Adipose tissue (tissue), 3 donors: Measurements from ENCODE around the gene VPS35L. TPM values are rescaled to one million over a fixed set of nuclear protein-coding genes. Genes with fewer than 3 reads are reported as not detected.
"Not testable (repeated sequence)": the region's sequence is repeated elsewhere in the genome, so short reads cannot be mapped to it uniquely, and the experiment has no call there.

Experiments used
- H3K27ac ChIP-seq: one replicate; pipeline ENCODE4 v1.5.1; 2013; ENCODE audit warnings: low read depth, low read length
- WGBS, 3 donors: extraction: QIAGEN DNeasy Blood & Tissue Kit; methylation state at CpG; one replicate each; pipeline ENCODE4 v1.1.7; 2013; 5-methylcytosine and 5-hydroxymethylcytosine counted together
- polyA plus RNA-seq, 3 donors: library from polyadenylated mRNA; stranded (reverse); fragments of 200-250 nt; gene quantifications; one replicate each; pipeline ENCODE4 v1.2.3, GENCODE V29; 2013
- donor health status: healthy with polysubstance abuse.
- donor health status: Bipolar disorder and iron deficiency.
- donor health status: healthy.

Gene VPS35L
- polyA plus RNA-seq, 3 donors = 11.9 to 44.6 (median 25.2) TPM

DNA sequence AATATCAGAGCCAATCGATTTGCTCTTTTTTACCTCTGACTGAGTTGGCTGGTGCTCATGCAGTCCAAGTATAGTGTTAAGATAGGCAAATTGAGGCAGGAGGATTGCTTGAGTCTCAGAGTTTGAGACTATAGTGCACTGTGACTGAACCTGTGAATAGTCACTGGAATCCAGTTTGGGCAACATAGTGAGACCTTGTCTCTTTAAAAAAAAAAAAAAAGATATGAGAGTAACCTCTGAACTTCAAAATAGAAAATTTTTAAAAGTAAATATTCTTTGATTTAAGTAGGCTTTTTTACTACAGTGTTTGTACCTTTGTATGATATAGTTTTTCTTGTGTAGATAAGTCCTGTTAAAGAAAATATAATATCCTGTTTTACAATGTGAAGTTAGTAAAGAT is 28.3 kb upstream of the VPS35L start:
- WGBS, 3 donors = 84 to 94% (median 85%) methylated on average over 1 of the region's 1 CpG
- H3K27ac ChIP-seq = no peak overlapping the region

DNA sequence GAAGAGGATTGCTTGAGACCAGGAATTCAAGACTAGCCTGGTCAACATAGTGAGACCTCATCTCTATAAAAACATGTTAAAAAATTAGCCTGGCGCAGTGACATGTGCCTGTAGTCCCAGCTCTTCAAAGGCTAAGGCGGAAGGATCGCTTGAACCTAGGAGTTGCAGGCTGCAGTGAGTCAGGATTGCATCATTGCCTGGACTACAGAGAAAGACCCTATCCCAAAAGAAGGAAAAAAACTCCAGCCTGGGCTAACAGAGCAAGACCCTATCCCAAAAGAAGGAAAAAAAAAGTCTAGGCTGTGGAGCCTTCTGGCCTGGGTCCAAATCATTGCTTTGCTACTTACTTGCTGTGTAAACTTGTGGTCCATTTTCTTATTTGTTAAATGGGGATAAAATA is 26.8 kb upstream of the VPS35L start:
- H3K27ac ChIP-seq = no peak overlapping the region
- 96 to 100% (median 97%) methylated on average over 3 of the region's 3 CpGs for WGBS, 3 donors

DNA sequence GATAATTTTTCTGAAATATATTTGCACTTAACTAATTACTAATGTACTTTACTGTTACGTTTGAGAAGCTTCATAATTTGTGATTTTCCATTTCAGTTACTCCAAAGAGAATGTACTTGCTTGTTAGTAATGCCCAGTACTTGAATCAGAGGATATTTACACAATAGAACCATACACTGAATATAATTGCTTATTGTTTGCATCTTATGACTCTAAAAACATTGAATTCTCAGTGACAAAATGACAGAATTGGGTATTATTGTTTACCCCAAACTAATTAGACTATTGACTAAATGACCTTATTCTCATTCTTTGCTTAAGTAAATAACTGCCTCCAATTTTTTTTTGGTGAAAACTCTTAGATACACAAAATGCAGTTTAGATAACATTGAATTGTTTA is 22.9 kb upstream of the VPS35L start:
- no peak overlapping the region for H3K27ac ChIP-seq
- 45 to 86% (median 85%) methylated on average over 1 of the region's 1 CpG for WGBS, 3 donors

DNA sequence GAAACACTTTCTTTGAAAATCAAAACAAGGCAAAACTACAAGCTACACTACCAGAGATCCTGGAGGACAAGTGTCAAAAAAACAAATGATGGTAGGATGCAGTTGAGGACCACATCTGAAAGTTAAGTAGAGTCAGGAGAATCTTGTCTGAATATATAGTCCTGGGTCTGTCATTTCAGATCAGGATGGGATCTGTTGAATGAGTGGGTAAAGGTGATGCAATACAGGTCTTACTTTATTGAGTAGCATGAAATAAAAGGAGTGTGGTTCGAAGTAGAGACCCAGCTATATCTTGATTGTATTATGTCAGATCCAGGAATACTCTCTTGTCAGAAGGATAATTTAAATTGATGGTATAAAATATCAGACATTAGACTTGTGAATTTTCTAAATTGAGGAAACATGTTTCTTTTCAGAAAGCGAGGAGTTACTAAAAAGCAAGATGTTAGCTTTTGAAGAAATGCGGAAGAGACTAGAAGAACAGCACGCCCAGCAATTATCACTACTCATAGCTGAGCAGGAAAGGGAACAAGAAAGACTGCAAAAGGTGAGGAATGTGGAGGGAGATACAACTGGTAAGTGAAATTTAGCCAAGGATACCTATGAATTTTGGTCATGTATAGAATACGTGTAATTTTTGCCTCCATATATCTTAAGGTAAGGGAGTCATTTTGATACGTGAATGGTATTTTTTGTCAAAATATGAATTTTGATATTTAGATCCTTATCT is 15.1 kb upstream of the VPS35L start:
- H3K27ac ChIP-seq = no peak overlapping the region
- WGBS, 3 donors = 94 to 97% (median 96%) methylated on average over 6 of the region's 6 CpGs

DNA sequence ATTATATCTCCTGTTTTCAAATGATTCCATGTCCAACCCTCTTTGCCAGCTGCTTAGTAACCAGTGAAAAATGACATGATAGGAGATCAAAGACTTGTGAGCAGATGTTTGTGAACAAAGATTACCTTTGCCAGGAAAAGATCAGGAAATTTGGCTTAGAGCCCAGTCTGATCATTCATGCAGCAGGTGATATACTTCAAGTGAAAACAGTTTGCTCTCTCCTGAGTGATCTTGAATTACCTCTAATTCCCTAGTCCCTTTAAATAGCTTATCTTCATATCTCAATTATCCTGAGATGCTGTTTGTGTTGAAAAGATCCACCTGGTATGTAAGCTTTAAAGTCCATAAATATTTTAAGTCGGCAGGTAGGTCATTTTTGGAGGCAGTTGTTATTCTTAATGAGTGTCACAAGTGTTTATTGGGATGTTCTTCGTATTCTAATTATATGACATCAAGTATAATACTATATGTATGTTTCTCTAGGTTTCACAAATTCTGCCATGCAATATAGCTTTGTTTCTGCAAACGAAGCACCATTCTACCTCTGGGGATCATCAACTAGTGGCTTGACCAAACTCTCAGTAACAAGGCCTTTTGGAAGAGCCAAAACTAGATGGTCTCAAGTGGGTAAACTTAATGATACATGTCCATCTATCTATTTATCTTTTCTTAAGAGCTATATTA is 13.2 kb upstream of the VPS35L start:
- 67 to 83% (median 79%) methylated on average over 3 of the region's 3 CpGs for WGBS, 3 donors
- H3K27ac ChIP-seq = no peak overlapping the region

DNA sequence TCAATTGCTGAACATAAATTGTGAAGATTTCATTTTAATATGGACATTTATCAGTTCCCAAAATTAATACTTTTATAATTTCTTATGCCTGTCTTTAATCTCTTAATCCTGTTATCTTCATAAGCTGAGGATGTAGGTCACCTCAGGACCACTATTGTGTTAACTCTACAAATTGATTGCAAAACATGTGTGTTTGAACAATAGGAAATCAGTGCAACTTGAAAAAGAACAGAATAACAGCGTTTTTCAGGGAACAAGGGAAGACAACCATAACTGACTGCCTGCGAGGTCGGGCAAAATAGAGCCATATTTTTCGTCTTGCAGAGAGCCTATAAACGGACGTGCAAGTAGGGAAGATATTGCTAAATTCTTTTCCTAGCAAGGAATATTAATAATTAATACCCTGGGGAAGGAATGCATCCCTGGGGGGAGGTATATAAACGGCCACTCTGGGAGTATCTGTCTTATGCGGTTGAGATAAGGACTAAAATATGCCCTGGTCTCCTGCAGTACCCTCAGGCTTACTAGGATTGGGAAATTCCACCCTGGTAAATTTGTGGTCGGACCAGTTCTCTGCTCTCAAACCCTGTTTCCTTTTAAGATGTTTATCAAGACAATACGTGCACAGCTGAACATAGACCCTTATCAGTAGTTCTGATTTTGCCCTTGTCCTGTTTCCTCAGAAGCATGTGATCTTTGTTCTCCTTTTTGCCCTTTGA is 12.1 kb upstream of the VPS35L start:
- WGBS, 3 donors = 75 to 83% (median 81%) methylated on average over 10 of the region's 10 CpGs
- not testable (repeated sequence) for H3K27ac ChIP-seq

DNA sequence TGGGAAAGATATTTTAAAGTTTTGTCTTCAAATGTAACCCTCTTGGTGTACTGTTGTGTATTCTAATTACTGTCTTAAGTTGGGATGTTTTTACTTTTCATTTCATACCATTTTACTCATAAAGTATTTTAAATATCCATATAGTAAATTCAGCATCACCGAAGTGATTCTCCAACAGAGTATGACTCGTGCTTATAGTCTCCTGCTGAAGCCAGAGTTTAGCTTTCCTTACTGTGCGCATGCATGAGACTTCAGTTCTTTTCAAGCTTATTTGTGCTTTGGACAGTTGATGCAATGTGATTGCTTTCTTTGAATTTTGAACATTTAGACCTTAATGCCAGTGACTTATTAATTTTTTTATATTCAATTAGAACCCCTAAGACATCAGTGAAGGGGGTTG is 7.4 kb upstream of the VPS35L start:
- no peak overlapping the region for H3K27ac ChIP-seq
- 97 to 98% (median 97%) methylated on average over 3 of the region's 3 CpGs for WGBS, 3 donors

DNA sequence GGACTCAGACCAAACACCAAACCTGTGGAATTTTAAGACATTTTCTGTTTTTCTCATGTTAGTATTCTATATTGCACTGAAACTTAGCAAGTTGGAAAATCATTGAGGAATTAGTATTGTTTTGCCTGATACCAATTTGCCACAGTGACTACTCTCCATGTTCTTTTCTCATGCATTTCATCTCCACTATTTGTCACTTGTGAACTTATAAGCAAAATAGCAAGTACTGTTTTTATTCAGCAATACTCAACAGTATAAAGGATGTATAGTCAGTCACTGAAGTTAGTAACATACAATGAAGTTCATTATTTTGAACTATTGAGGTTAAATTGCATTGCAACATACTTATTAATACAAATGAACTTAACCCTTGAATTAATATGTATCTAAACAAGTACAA is 5.8 kb upstream of the VPS35L start:
- H3K27ac ChIP-seq = no peak overlapping the region

DNA sequence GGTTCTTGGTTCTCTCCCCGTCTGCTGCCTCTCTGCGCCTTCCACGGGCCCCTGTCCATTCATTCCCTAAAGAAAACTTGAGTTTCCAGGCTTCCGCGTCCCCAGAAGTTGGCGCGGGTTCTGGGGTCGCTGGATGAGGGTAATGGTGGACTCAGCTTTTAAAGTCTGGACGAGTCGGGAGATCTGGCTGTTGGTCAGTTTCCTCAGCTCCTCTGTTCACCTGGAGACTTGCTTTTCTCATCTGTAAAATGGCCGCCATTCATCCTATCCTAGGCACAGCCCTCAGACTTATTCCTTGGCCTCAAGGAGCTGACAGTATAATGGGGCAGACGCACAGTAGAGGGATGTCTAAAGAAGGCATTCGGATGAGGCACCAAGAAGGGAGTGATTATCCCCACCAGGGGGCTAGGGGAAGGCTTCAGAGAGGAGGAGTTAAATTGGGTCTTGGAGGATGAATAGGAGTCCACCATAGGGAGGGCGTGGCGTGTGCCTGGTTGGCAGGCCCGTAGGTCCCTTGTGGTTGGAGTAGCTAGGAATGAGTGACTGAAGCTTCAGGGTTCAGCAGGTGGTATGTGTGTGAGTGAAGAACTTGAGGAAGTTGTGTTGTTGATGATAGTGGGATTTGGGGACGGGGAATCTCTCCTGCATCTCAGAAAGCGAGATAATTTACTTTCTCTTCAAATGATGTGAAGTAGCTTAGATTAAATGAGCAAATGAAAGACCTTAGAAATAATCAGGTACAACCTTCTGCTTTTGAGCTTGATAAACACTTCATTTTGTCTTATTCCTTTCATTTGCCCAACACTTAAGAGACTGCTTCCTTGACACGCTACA is 652 bp downstream of the VPS35L start:
- 31 to 32% (median 32%) methylated on average over 19 of the region's 19 CpGs for WGBS, 3 donors
- H3K27ac ChIP-seq = no peak overlapping the region

DNA sequence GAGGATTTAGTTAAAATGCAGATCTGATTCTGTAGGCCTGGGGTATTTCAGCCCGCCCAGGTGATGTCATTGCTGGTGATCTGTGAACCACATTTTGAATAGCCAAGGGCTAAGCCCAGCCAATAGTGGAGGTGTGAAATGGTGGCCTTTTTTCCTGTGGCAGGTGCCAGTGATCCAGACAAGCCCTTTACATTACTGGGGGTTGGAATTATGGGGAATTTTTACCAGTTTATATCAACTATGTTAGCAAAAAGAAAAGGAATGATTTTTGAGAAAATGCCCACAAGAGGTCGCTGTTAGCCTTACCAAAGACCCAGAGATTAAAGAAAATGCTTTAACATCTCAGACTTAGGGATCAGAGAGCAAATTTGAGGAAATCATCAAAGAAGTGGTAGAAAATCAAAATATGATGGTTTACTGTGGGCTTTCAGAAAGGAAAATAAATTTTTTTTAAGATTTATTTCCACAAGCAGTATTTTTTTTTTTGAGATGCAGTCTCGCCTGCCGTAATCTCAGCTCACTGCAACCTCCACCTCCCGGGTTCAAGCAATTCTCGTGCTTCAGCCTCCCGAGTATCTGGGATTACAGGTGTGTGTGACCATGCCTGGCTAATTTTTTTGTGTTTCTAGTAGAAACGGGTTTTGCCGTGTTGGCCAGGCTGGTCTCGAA is 3.9 kb downstream of the VPS35L start:
- H3K27ac ChIP-seq = no peak overlapping the region
- WGBS, 3 donors = 72 to 77% (median 76%) methylated on average over 10 of the region's 10 CpGs

DNA sequence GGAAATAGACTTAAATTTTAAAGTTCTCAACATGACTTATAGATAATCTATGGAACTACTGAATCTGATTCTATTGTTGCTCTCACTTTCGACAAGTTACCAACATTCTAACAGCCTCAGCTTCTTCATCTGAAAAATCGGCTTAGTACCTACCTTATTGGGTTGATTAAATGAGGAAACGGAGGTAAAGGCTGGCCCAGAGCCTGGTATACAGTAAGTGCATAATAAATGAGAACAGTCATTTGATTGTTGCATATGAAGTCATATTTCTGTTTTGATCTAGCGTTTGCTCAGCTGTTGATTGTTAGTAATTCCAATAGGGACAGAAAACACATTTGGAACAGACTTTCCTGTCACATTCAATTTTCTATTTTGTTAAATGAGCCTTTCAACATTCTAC is 4.6 kb downstream of the VPS35L start:
- WGBS, 3 donors = 91 to 92% (median 91%) methylated on average over 4 of the region's 4 CpGs
- no peak overlapping the region for H3K27ac ChIP-seq

DNA sequence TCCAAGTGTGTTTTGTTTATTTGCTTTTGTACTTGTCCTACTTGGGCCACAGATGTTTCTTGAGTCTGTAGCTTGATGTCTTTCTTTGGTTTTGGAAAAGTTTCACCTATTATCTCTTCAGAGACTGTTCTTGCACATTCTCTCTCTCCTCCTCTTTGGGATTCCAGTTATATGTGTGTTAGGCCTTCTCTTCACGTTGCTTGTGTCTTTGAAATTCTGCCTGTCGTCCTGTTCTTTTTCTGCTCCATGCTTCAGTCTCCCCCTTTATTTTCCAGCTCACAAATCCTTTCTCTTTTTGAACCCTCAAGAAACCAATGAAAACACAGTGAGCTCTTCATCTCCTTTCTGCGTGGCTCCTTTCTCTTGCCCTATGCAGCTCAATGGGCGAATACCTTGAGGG is 7.9 kb downstream of the VPS35L start:
- 89 to 99% (median 96%) methylated on average over 4 of the region's 4 CpGs for WGBS, 3 donors
- no peak overlapping the region for H3K27ac ChIP-seq

DNA sequence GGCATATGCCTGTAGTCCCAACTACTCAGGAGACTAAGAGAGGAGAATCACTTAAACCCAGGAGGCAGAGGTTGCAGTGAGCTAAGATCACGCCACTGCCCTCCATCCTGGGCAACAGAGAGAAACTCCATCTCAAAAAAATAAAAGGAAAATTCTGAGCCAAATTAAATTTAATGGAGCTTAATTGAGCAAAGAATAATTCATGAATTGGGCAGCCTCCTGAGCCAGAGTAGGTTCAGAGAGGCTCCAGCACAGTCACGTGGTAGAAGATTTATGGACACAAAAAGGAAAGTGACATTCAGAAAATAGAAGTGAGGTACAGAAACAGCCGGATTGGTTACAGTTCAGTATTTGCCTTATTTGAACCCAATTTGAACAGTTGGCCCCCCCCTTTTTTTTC is 10.9 kb downstream of the VPS35L start:
- WGBS, 3 donors = 96 to 97% (median 96%) methylated on average over 3 of the region's 3 CpGs

DNA sequence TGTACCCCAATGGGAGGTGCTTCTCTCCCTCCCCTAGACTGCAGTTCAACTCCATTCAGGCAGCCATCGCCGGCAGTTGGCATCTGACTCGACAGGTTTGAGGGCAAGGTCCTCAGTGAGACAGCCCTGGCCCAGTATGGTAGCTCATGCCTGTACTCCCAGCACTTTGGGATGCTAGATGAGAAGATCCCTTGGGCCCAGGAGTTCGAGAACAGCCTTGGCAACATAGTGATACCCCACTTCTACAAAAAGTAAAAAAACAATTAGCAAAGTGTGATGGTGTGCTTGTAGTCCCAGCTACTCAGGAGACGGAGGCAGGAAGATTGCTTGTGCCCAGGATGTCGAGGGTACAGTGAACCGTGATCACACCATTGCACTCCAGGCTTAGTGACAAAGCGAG is 12.1 kb downstream of the VPS35L start:
- whole genome bisulfite sequencing, 3 donors = 86 to 94% (median 92%) methylated on average over 8 of the region's 8 CpGs
- H3K27ac ChIP-seq = no peak overlapping the region

More for the DNA sequence above, 10.9 kb downstream of the VPS35L start:
- H3K27ac ChIP-seq = no peak overlapping the region

DNA sequence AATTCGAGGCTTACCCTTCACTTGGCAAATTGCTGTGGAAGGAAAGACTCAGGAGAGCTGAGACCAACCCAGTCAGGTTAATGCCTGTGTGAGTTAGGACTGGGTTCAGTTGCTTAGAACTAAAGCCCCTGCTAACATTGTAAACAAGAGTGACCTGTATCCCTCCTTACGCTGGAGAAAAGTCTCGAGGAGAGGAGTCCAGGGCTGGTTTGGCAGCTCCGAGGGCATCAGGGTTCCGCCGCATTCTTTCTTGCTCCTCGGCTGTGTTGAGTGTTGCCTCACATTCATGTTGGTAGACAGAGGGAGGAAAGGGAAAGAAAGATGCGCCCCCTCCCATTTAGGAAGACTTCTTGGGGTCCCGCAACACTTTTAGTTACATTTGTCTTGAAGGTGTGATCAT is 18.5 kb downstream of the VPS35L start:
- H3K27ac ChIP-seq = no peak overlapping the region
- WGBS, 3 donors = 93 to 96% (median 96%) methylated on average over 9 of the region's 9 CpGs

DNA sequence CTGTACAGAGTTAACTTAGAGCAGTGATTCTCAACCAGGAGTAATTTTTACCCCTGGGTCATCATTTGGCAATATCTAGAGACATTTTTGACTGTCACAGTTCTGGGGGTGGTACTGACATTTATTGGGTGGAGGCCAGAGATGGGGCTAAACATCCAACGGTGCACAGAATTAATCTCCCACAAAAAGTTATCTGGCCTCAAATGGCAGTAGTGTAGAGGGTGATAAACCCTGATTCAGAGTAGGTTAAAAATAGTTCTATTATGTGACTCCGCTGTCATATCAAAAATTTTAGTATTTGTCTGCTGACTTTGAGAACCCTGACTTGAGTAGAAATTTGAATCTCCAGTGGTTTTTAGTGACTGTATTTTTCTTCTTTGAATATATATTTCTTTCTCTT is 19.1 kb downstream of the VPS35L start:
- H3K27ac ChIP-seq = no peak overlapping the region
- WGBS, 3 donors = 67 to 83% (median 75%) methylated on average over 2 of the region's 2 CpGs

DNA sequence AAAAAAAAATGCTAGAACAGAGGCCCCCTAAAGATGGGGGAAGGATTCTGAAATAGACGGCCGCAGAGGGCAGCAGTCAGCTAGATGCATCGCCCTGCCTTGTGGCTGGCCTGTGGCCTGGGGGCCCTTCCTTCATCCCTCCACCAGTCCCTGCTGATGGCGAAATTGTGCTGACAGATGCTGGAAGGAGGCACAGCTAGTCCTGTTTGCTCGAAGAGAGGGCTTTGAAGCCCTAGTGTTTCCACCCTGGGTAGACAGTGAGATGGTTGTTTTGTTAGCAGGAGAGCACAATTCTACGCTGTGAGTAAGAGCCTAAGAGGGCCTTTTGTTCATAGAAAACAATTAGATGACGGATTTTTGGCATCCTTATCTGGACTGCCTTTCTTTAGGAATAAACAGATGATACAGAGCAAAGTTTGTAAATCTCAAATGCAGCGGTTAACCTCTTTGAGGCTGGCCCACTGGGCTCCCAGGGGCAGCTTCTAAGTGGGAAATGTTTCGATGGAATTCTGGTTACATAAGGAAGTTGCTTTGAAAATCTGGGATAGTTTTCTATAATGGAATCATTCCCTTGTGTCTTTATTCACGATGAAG is 23.0 kb downstream of the VPS35L start:
- no peak overlapping the region for H3K27ac ChIP-seq
- 62 to 85% (median 67%) methylated on average over 10 of the region's 10 CpGs for WGBS, 3 donors
